Anterior cingulate cortex (tissue), 58 donors: ENCODE results near the gene GPR150.
A peak's percentile ranks its signal among the peaks of the same experiment; 100 is the strongest.
"Not testable (repeated sequence)": the region's sequence is repeated elsewhere in the genome, so short reads cannot be mapped to it uniquely, and the experiment has no call there.

Source experiments
- DNase-seq, 58 donors: peaks; one replicate each; lab custom pipeline; 2025; lab: John Stamatoyannopoulos, UW

GPR150 gene

GRCh38 chr5:95621839-95622629 lies 2.1 kb downstream of the GPR150 start:
- DNase-seq, result no peak

GRCh38 chr5:95623706-95624105 lies 3.8 kb downstream of the GPR150 start:
- DNase-seq, result no peak

GRCh38 chr5:95624368-95624767 lies 4.5 kb downstream of the GPR150 start:
- no peak for DNase-seq

GRCh38 chr5:95626701-95627100 lies 6.8 kb downstream of the GPR150 start:
- DNase-seq, result no peak

GRCh38 chr5:95627971-95628810 lies 8.3 kb downstream of the GPR150 start:
- DNase-seq, result no peak

GRCh38 chr5:95628933-95629332 lies 9.0 kb downstream of the GPR150 start:
- DNase-seq, result no peak

GRCh38 chr5:95630394-95630917 lies 10.6 kb downstream of the GPR150 start:
- DNase-seq, result no peak

GRCh38 chr5:95631255-95631958 lies 11.5 kb downstream of the GPR150 start:
- DNase-seq, result no peak

GRCh38 chr5:95631991-95632675 lies 12.2 kb downstream of the GPR150 start:
- DNase-seq, result no peak

GRCh38 chr5:95632942-95633341 lies 13.1 kb downstream of the GPR150 start:
- not testable (repeated sequence) for DNase-seq

GRCh38 chr5:95633671-95634070 lies 13.8 kb downstream of the GPR150 start:
- no peak for DNase-seq

GRCh38 chr5:95634081-95634480 lies 14.2 kb downstream of the GPR150 start:
- DNase-seq, result no peak

GRCh38 chr5:95638632-95639031 lies 18.7 kb downstream of the GPR150 start:
- no peak for DNase-seq

- no peak for DNase-seq
These were observed 21.9 kb downstream of the GPR150 start for GRCh38 chr5:95641741-95642220.

- no peak for DNase-seq
These were observed 23.3 kb downstream of the GPR150 start for GRCh38 chr5:95643152-95643551.

- peak in 25 of 58 donors; percentile 3 to 54 (median 23) for DNase-seq
These were observed 24.6 kb downstream of the GPR150 start for GRCh38 chr5:95644351-95645042.

GRCh38 chr5:95646226-95646568 lies 26.3 kb downstream of the GPR150 start:
- DNase-seq, result peak in 2 of 58 donors; percentile 28 to 43

GRCh38 chr5:95646569-95647431 lies 26.9 kb downstream of the GPR150 start, which contains the start of gene RFESD:
RFESD (plus strand) TSS chr5:95646777; CDS start chr5:95652272, 5,495 bp downstream.
- peak; percentile 49 to 99 (median 93) for DNase-seq
